ENCODE measurements around the gene NUDT8. TPM values are rescaled to one million over a fixed set of nuclear protein-coding genes. Genes with fewer than 3 reads are reported as not detected.
"Not testable (repeated sequence)": the region's sequence is repeated elsewhere in the genome, so short reads cannot be mapped to it uniquely, and the experiment has no call there.

NUDT8 gene
- total and polyA plus RNA-seq, 7 donors, result 19.0 to 52.2 (median 34.8) TPM

DNA sequence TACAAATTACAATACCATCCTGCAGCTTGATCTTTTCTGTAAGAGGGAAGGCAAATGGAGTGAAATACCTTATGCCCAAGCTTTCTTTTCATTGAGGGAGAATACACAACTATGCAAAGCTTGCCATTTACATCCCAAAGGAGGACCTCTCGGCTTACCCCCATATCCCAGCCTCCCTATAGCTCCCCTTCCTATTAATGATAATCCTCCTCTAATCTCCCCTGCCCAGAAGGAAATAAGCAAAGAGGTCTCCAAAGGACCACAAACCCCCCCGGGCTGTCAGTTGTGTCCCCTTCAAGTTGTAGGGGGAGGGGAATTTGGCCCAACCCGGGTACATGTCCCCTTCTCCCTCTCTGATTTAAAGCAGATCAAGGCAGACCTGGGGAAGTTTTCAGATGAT lies 7.8 kb downstream of the NUDT8 start:
- WGBS, 3 donors, result 54 to 61% (median 57%) methylated on average over 3 of the region's 3 CpGs
- ATAC-seq; H3K4me1 ChIP-seq; intact Hi-C loops (cut with DNase I); H3K9me3 ChIP-seq; H3K27ac ChIP-seq; DNase-seq; H3K27me3 ChIP-seq (ENCODE audit: insufficient read depth in 3 of 3, low read length in 2 of 3); H3K4me3 ChIP-seq; H3K36me3 ChIP-seq (ENCODE audit: insufficient read depth in 1 of 2, low read depth in 1 of 2): not testable (repeated sequence)

DNA sequence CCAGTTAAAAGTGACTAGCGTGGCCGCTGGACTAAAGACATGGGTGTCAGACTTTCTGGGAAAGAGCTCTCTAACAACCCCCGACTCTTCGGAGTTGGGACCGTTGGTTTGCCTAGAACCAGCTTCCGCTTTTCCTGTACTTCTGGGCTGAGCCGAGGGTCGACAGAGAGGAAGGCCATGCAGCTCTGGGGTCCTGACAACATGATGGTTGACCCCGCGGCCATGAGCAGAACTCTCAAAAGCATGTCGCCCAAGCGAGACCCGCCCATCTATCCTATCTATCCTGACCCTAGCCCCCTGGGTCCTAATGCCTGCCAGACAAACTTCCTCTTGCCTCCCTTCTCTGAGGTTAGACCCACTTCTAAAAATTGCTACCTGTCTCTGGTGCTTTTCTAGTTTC lies 9.1 kb downstream of the NUDT8 start:
- ATAC-seq; H3K4me1 ChIP-seq; intact Hi-C loops (cut with DNase I); DNase-seq; H3K27ac ChIP-seq; H3K4me3 ChIP-seq; H3K27me3 ChIP-seq (ENCODE audit: insufficient read depth in 3 of 3, low read length in 2 of 3); H3K36me3 ChIP-seq (ENCODE audit: insufficient read depth in 1 of 2, low read depth in 1 of 2); H3K9me3 ChIP-seq: not testable (repeated sequence)
- WGBS, 3 donors, result 78 to 84% (median 80%) methylated on average over 13 of the region's 13 CpGs

DNA sequence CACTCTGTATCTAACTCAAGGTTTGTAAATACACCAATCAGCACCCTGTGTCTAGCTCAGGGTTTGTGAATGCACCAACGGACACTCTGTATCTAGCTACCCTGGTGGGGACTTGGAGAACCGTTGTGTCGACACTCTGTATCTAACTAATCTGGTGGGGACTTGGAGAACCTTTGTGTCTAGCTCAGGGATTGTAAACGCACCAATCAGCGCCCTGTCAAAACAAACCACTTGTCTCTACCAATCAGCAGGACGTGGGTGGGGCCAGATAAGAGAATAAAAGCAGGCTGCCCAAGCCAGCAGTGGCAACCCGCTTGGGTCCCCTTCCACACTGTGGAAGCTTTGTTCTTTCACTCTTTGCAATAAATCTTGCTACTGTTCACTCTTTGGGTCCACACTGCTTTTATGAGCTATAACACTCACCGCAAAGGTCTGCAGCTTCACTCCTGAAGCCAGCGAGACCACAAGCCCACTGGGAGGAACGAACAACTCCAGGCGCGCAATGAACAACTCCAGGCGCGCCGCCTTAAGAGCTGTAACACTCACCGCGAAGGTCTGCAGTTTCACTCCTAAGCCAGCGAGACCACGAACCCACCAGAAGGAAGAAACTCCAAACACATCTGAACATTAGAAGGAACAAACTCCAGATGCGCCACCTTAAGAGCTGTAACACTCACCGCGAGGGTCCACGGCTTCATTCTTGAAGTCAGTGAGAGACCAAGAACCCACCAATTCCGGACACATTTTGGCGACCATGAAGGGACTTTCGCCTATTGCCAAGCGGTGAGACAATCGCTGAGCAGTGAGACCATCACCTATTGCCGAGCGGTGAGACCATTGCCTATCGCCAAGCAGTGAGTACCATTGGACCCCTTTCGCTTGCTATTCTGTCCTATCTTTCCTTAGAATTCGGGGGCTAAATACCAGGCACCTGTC lies 9.8 kb downstream of the NUDT8 start:
- ATAC-seq, result not testable (repeated sequence)
- 85 to 89% (median 88%) methylated on average over 33 of the region's 33 CpGs for WGBS, 3 donors

DNA sequence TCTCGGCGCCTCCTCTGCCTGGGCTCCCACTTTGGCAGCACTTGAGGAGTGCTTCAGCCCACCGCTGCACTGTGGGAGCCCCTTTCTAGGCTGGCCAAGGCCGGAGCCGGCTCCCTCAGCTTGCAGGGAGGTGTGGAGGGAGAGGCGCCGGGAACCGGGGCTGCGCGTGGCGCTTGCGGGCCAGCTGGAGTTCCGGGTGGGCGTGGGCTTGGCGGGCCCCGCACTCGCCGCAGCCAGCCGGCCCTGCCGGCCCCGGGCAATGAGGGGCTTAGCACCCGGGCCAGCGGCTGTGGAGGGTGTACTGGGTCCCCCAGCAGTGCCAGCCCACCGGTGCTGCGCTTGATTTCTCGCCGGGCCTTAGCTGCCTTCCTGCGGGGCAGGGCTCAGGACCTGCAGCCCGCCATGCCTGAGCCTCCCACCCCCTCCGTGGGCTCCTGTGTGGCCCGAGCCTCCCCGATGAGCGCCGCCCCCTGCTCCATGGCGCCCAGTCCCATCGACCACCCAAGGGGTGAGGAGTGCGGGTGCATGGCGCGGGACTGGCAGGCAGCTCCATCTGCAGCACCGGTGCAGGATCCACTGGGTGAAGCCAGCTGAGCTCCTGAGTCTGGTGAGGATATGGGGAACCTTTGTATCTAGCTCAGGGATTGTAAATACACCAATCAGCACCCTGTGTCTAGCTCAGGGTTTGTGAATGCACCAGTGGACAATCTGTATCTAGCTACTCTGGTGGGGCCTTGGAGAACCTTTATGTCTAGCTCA lies 10.7 kb downstream of the NUDT8 start:
- H3K4me1 ChIP-seq; H3K27me3 ChIP-seq (ENCODE audit: insufficient read depth in 3 of 3, low read length in 2 of 3); H3K27ac ChIP-seq; H3K9me3 ChIP-seq; H3K4me3 ChIP-seq; ATAC-seq; H3K36me3 ChIP-seq (ENCODE audit: insufficient read depth in 1 of 2, low read depth in 1 of 2): not testable (repeated sequence)
- 86 to 93% (median 92%) methylated on average over 20 to 40 of the region's 40 CpGs for WGBS, 3 donors
- peak in 1 of 2 donors; percentile 37 for DNase-seq
- intact Hi-C loops (cut with DNase I), result loop anchor here in 1 of 2 donors (5.0 kb wide), 1 partner anchor 38 kb away; no protein-coding TSS in a partner anchor

More for the DNA sequence above, 9.8 kb downstream of the NUDT8 start:
- H3K4me3 ChIP-seq; DNase-seq; H3K27ac ChIP-seq; H3K36me3 ChIP-seq (ENCODE audit: insufficient read depth in 1 of 2, low read depth in 1 of 2); H3K4me1 ChIP-seq; H3K9me3 ChIP-seq; H3K27me3 ChIP-seq (ENCODE audit: insufficient read depth in 3 of 3, low read length in 2 of 3): not testable (repeated sequence)
- intact Hi-C loops (cut with DNase I), result loop anchor here in 1 of 2 donors (5.0 kb wide), 1 partner anchor 37 kb away; no protein-coding TSS in a partner anchor

DNA sequence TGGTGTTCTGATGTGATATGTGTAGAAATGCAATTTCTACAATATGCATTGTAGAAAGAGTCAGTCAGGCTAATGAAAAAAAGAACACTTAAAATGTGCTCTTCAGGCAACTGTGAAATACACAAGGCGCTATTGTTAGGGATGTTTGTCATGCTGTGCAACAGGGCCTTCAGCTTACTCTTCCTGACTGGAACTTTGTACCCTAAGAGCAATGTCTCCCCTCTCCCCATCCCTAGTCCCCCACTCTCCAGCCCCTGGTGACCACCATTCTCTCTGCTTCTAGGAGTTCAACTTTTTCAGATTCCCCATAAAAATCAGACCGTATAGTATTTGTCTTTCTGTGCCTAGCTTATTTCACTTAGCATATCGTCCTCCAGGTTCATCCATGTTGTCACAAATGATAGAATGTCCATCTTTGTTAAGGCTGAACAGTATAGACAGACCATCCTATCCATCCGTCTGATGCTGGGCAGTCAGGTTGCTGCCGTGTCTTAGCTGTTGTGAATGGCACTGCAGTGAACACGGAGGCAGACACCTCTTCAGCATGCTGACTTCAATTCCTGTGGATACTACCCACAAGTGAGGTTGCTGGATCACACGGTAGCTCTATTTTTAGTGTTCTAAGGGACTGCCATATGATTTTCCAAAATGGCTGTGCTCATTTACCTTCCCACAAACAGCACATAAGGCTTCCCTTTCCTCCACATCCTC lies 12.3 kb downstream of the NUDT8 start:
- Histone ChIP-seq H3K4me1 (peaks cover 4% of the 10 kb centered on the region), H3K9me3 (no peaks in the 10 kb centered on the region), H3K36me3 (ENCODE audit: insufficient read depth in 1 of 2, low read depth in 1 of 2) (peaks cover 0 to 12% of the 10 kb centered on the region in 2 donors), H3K27ac (no peak overlapping the region), H3K27me3 (ENCODE audit: insufficient read depth in 3 of 3, low read length in 2 of 3) (peaks cover 0 to 8% (median 0%) of the 10 kb centered on the region in 3 donors), H3K4me3 (no peak overlapping the region)
- ATAC-seq (no peak), DNase-seq (no peak)
- intact Hi-C loops (cut with DNase I), result loop anchor here in 1 of 2 donors (5.0 kb wide), 1 partner anchor 40 kb away; no protein-coding TSS in a partner anchor
- 60 to 77% (median 64%) methylated on average over 7 of the region's 7 CpGs for WGBS, 3 donors
- TF ChIP-seq, protein P1, sequence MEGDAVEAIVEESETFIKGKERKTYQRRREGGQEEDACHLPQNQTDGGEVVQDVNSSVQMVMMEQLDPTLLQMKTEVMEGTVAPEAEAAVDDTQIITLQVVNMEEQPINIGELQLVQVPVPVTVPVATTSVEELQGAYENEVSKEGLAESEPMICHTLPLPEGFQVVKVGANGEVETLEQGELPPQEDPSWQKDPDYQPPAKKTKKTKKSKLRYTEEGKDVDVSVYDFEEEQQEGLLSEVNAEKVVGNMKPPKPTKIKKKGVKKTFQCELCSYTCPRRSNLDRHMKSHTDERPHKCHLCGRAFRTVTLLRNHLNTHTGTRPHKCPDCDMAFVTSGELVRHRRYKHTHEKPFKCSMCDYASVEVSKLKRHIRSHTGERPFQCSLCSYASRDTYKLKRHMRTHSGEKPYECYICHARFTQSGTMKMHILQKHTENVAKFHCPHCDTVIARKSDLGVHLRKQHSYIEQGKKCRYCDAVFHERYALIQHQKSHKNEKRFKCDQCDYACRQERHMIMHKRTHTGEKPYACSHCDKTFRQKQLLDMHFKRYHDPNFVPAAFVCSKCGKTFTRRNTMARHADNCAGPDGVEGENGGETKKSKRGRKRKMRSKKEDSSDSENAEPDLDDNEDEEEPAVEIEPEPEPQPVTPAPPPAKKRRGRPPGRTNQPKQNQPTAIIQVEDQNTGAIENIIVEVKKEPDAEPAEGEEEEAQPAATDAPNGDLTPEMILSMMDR (IDR thresholded peaks at IDR 0.05), result no peak
